Activated CD4-positive, alpha-beta T cell treated with anti-CD3 and anti-CD28 coated beads, Interleukin-2, amount 10 ng/mL, durations not matched to agents 7 days and 5 days (primary cell): Measurements from ENCODE around the gene ADAP2. TPM values are rescaled to one million over a fixed set of nuclear protein-coding genes. Genes with fewer than 3 reads are reported as not detected.

ENCODE experiments used
- CTCF ChIA-PET: fragments of 350-600 bp; sonication (Branson Sonifier 250); formaldehyde crosslinking; loops from one replicate; lab custom pipeline; 2021; ENCODE audit warnings: antibody characterized with exemption; lab: Charles Lee
- POLR2A ChIA-PET: fragments of 350-600 bp; sonication (Branson Sonifier 250); formaldehyde crosslinking; loops from one replicate; lab custom pipeline; 2021; ENCODE audit warnings: antibody characterized with exemption; lab: Charles Lee
- DNase-seq: peaks from one replicate; pipeline ENCODE4 v3.0.0-alpha.2; 2020
- H3K27ac Mint-ChIP-seq: one replicate; pipeline ENCODE4 v1.8.0; 2021; ENCODE audit warnings: mild to moderate bottlenecking, moderate library complexity, mixed read lengths
- H3K27me3 Mint-ChIP-seq: one replicate; pipeline ENCODE4 v1.8.0; 2021; ENCODE audit warnings: mixed read lengths
- H3K36me3 Mint-ChIP-seq: one replicate; pipeline ENCODE4 v1.8.0; 2021; ENCODE audit warnings: low read depth, mixed read lengths
- H3K4me1 Mint-ChIP-seq: one replicate; pipeline ENCODE4 v1.8.0; 2021; ENCODE audit warnings: mixed read lengths
- H3K4me3 Mint-ChIP-seq: one replicate; pipeline ENCODE4 v1.8.0; 2021; ENCODE audit warnings: mild to moderate bottlenecking, moderate library complexity, mixed read lengths
- H3K9me3 Mint-ChIP-seq: one replicate; pipeline ENCODE4 v1.8.0; 2021; ENCODE audit warnings: mixed read lengths
- total RNA-seq, 2 experiments: library from RNA; stranded (reverse); gene quantifications; one replicate each; pipeline ENCODE4 v1.2.3, GENCODE V29; 2021

The ADAP2 gene
- total RNA-seq, 2 experiments from 2014 or later, result 0.65 to 1.1 TPM

DNA sequence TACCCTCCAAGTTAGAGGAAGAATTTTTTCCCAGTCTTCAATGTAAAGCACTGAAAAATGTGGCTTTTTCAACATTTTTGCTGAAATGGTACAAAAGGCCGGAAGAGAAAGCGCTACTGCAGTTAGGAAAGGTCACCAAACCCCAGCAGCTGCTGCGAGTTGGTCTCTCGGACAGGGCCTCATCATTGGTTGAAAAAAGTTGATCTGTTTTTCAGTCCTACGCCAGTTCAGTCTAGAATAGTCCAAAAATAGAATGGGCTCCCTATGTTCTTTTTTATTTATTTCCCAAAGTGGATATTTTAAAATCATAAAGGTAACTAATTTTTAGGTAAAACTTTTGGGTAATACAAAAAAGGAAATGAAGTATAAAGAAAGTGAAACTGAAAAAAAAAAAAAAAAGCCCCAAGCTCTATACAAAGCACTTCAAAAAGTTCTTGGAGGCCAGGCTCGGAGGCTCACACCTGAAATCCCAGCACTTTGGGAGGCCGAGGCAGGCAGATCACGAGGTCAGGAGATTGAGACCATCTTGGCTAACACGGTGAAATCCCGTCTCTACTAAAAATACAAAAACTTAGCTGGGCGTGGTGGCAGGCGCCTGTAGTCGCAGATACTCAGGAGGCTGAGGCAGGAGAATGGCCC lies 17.4 kb downstream of the ADAP2 start:
- Mint-ChIP-seq H3K4me1 (peaks cover 16% of the 10 kb centered on the region), H3K27ac (peak overlapping the region; percentile 81), H3K4me3 (no peak overlapping the region), H3K9me3 (peaks cover 7% of the 10 kb centered on the region), H3K36me3 (no peaks in the 10 kb centered on the region), H3K27me3 (no peaks in the 10 kb centered on the region)
- DNase-seq, result peak; percentile 23
- POLR2A ChIA-PET, result interaction anchor here (0.8 kb wide), 1 partner anchor 30 kb away, joined by 4 read pairs; no protein-coding TSS in a partner anchor
- CTCF ChIA-PET, result interaction anchor here (0.6 to 0.9 kb wide), 4 partner anchors 9 to 19 kb away, joined by 3 to 4 read pairs (median 3); no protein-coding TSS in a partner anchor

DNA sequence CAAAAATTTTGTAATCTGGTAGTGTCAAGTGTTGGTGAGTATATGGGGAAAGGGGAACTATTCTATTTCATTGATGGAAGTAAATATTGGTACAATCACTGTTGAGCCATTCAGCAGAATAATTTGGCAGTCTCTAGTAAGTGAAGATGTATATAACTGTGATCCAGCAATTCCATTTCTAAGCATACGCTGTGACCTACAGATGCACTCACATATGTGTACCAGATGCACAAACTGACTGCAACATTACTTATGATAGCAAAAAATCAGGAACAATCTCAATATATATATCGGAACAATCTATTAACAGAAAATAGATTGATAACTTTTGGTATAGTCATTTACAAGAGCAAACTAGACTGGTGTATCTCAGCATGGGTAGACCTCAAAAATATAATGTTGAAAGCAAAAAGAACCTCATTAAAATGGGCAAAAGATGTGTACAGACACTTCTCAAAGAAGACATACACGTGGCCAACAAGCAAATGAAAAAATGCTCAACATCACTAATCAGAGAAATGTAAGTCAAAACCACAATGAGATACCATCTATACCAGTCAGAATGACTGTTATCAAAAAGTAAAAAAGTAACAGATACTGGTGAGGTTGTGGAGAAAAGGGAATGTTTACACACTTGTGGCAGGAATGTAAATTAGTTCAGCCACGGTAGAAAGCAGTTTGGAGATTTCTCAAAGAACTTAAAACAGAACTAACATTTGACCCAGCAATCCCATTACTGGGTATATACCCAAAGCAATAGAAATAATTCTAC lies 20.7 kb downstream of the ADAP2 start:
- POLR2A ChIA-PET, result no interaction called here
- Mint-ChIP-seq H3K27ac (no peak overlapping the region), H3K4me3 (no peak overlapping the region), H3K9me3 (peaks cover 7% of the 10 kb centered on the region), H3K4me1 (peaks cover 16% of the 10 kb centered on the region), H3K27me3 (no peaks in the 10 kb centered on the region), H3K36me3 (no peaks in the 10 kb centered on the region)
- DNase-seq, result no peak
- CTCF ChIA-PET, result no interaction called here

DNA sequence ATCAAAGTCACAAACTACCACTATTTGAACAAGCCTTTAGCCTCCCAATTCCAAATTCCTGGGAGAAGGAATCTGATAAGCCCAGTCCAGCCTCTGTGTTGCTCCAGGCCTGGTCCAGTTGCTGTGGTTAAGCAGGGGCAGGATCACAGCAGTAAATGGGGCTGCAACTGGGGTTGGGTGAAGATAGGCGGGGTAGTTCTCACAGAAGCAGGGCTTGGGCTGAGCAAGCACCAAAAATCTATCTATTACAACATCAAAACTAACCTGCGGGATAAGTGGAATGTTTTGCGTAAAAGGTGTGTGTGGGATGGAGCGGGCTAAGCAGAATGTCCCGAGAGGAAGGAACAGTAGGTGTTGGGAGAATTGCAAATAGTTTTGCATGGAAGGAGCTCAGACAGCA lies 26.1 kb downstream of the ADAP2 start:
- CTCF ChIA-PET, result interaction anchor here (0.6 kb wide), 1 partner anchor 205 kb away, joined by 3 read pairs; no protein-coding TSS in a partner anchor
- no peak overlapping the region for H3K4me3 Mint-ChIP-seq
- DNase-seq, result no peak
- H3K9me3 Mint-ChIP-seq, result no peaks in the 10 kb centered on the region
- no peak overlapping the region for H3K27ac Mint-ChIP-seq
- POLR2A ChIA-PET, result no interaction called here
- peaks cover under 1% of the 10 kb centered on the region for H3K4me1 Mint-ChIP-seq
- no peaks in the 10 kb centered on the region for H3K27me3 Mint-ChIP-seq
- no peaks in the 10 kb centered on the region for H3K36me3 Mint-ChIP-seq

DNA sequence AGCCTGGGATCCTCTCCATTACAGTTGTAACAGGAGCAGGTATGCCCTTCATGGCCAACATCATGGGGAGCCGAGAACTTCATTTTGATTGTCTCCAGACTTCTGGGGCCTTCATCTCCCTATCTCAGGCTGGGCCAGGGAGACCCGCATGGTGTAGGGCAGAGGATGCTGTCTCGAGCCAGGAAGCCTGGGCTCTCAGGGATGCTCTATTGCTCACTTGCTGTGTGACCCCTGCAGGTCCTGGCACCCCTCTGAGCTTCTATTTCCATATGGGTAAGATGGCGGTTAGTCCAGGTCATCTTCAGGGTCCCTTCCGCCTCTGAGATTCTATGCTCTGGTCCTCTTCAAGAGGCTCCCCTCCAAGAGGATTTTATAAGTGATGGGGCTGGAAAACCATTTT lies 28.4 kb downstream of the ADAP2 start:
- H3K4me1 Mint-ChIP-seq, result no peaks in the 10 kb centered on the region
- no peaks in the 10 kb centered on the region for H3K9me3 Mint-ChIP-seq
- no peak overlapping the region for H3K4me3 Mint-ChIP-seq
- ChIA-PET CTCF (no interaction called here), POLR2A (no interaction called here)
- H3K36me3 Mint-ChIP-seq, result no peaks in the 10 kb centered on the region
- no peaks in the 10 kb centered on the region for H3K27me3 Mint-ChIP-seq
- no peak overlapping the region for H3K27ac Mint-ChIP-seq
- DNase-seq, result no peak

DNA sequence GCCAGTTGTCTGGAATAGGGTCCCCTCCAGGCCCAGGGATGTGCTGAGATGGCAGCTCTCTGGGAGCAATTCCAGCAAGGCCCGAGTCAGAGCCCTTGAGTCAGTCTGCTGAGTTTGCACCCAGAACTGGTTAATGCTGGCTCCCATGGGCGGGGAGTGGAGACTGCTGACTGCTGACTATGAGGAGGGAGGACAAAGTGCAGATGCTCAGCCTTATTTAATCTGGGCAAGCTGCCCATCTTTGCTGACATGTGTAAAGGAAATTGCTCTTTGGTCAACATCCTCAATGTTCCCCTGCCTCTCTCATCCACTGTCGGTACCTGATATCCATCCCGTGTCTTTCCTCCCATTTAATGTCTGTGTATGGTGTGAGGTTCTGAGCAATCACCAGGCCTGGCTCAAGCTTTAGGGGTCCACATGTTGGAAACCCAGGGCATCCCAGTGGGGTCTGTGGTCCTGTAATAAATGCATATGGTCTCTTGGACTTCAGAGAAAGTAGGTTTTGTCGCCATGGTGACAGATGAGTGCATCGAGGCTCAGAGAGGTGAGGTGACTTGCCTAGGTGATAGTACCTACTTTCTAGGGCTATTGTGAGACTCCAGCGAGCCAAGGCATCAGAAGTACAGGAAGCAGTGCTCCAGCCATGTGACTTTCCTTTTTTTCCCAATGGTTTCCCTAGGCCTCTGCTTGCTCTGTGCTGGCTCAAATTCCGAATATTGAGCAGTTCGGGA lies 29.1 kb downstream of the ADAP2 start:
- H3K27me3 Mint-ChIP-seq, result no peaks in the 10 kb centered on the region
- no peaks in the 10 kb centered on the region for H3K36me3 Mint-ChIP-seq
- ChIA-PET CTCF (no interaction called here), POLR2A (no interaction called here)
- H3K4me3 Mint-ChIP-seq, result no peak overlapping the region
- H3K9me3 Mint-ChIP-seq, result no peaks in the 10 kb centered on the region
- no peak overlapping the region for H3K27ac Mint-ChIP-seq
- DNase-seq, result no peak
- no peaks in the 10 kb centered on the region for H3K4me1 Mint-ChIP-seq

DNA sequence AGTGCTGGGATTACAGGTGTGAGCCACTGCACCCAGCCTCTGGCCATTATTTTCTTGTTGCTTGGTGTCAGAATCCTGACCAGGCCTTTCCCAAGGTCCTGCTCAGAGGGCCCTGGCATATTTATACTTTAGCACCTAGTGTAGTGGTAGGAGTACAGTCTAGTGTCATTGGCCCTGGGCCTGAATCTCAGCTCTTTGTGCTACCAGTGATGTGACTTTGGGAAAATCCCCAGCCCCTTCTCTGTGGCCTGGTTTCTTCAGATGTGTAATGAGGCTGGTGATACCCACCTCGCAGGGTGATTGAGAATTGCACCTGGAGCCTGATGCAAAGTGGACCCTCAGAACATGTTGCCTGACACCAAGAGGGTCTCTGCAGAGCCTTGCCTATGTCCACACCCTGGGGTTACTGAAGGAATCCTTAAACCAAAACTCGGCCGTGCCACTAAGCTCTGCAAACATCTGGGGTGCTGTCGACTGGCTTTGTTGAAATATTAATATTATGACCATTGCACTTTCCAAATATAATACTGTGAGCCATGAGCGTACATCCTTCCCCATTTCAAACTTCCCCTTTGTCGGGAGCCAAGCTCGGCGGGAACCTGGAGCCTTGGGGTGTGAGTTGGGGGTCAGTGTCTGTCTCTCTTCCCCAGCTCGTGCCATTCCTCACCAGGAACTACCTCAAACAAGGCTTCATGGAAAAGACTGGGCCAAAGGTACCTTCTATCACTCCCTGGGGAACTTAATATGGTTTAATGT lies 31.1 kb downstream of the ADAP2 start:
- no peak for DNase-seq
- ChIA-PET CTCF (interaction anchor here (0.6 kb wide), 1 partner anchor 552 kb away, joined by 3 read pairs; no protein-coding TSS in a partner anchor), POLR2A (interaction anchor here (0.6 kb wide), 1 partner anchor 388 kb away, joined by 3 read pairs; no protein-coding TSS in a partner anchor)
- H3K4me1 Mint-ChIP-seq, result no peaks in the 10 kb centered on the region
- no peaks in the 10 kb centered on the region for H3K9me3 Mint-ChIP-seq
- H3K4me3 Mint-ChIP-seq, result no peak overlapping the region
- H3K27me3 Mint-ChIP-seq, result peaks cover 2% of the 10 kb centered on the region
- H3K36me3 Mint-ChIP-seq, result no peaks in the 10 kb centered on the region
- H3K27ac Mint-ChIP-seq, result no peak overlapping the region

DNA sequence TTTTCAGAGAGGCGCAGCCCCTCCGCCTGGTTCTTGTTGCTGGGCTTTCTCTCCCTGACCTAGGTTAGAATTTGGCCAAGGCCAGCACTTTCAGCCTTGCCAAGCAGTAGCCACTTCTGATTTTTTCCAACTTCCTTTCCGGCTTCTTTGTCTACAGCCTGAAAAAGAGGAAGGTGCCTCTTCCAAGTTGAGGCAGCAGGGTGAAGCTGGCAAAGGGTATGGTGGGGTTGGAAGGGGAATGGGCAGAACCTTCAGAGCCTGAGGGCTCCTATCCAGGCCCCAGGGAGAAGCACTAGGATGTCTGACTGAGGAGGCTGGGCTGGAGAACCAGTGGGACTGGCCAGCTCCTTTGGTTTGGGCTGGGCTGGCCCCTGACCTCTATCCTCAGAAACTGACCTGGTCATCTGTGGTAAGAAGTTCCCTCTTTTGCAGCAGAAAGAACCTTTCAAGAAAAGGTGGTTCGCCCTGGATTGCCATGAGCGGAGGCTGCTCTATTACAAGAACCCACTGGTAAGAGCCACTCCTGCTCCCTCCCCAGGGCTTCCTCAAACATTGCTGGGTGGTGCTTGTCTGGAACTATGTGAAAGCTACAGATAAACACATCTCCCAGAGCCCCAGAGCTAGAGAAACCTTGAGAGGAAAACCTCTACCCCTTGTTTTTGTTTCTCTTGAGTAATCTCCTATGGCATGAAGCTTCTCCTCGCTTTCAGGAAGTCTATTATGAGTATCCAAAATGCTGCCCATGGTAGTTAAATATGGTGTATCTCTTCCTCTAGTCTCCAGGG lies 32.5 kb downstream of the ADAP2 start:
- ChIA-PET POLR2A (no interaction called here), CTCF (interaction anchor here (1.4 kb wide), 1 partner anchor 26 kb away, joined by 3 read pairs; no protein-coding TSS in a partner anchor)
- Mint-ChIP-seq H3K4me3 (no peak overlapping the region), H3K9me3 (no peaks in the 10 kb centered on the region), H3K4me1 (no peaks in the 10 kb centered on the region), H3K36me3 (no peaks in the 10 kb centered on the region), H3K27ac (no peak overlapping the region), H3K27me3 (peaks cover 12% of the 10 kb centered on the region)
- no peak for DNase-seq

DNA sequence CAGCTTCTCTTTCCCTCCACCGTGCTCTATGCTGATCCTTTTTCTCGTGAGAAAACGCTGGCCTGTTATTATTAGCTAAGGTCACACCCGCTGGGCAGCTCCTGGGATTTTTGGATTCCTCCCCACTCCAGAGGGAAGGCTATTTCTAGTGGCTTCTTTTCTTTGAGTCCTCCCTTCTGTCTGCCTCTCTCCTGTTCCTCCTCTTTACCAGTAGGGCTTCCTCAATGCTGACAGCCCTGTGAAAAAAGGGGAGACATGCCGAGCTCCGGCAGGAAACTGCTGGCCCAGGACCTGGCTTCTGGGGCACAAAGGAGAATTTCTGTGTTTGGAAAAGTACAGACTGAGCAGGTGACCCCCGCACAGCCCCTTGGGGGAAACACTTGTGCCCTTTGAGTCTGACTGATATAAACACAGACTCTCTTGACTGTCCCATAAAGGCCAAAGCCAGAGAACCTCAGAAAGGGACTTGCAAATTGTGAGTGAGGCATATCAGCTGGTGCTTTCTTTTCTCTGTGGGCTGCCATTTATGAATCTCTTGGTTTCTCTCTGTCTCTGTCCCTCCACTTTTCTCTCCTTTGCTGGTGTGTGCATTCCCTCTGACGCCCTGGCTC lies 35.1 kb downstream of the ADAP2 start:
- Mint-ChIP-seq H3K36me3 (no peaks in the 10 kb centered on the region), H3K4me1 (peaks cover 3% of the 10 kb centered on the region), H3K27ac (no peak overlapping the region), H3K4me3 (no peak overlapping the region), H3K9me3 (no peaks in the 10 kb centered on the region), H3K27me3 (peaks cover 12% of the 10 kb centered on the region)
- no peak for DNase-seq
- CTCF ChIA-PET, result interaction anchor here (1.1 to 1.3 kb wide), 3 partner anchors 14 to 25 kb away, joined by 3 to 4 read pairs (median 3); partner anchors contain the start of gene RNF135
- POLR2A ChIA-PET, result no interaction called here

DNA sequence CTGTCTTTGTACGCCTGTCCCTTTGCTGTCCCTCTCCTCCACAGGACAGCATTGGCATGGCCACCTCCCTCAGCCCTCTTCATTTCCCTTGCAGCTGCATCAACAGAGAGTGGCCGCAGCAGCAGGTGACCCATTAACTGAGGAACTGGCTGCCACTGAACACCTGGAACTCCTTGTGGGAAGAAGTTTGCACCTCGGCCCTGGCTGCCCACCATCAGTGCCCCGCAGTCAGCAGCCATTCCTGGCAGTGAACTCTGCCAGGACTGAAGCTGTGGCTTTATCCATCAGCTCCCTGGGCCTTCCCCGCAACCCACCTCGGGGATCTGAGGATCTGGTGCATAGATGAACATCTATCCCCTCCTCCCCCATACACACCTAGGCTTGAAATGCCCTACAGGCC lies 36.0 kb downstream of the ADAP2 start:
- Mint-ChIP-seq H3K36me3 (no peaks in the 10 kb centered on the region), H3K27ac (no peak overlapping the region), H3K9me3 (no peaks in the 10 kb centered on the region), H3K27me3 (peaks cover 12% of the 10 kb centered on the region), H3K4me3 (no peak overlapping the region), H3K4me1 (peaks cover 3% of the 10 kb centered on the region)
- ChIA-PET POLR2A (no interaction called here), CTCF (interaction anchor here (1.3 kb wide), 1 partner anchor 13 kb away, joined by 4 read pairs; the partner anchor contains the start of gene RNF135)
- DNase-seq, result no peak

DNA sequence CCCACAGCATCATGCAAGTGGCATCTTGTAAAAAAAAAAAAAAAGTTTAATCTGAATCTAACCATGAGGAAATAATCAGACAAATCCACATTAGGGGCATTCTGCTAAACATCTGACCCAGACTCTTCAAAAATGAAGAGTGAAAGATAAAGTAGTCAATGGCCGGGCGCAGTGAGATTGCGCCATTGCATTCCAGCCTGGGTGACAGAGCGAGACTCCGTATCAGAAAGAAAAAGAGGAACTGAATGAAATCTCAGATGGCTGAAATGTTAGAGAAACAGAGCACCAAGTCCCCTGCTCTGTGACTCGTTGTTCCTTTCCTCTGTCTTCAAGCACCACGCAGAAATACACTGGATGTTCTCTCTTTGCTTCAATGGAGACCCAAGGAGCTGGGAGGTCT lies 36.4 kb downstream of the ADAP2 start:
- Mint-ChIP-seq H3K27me3 (peaks cover 12% of the 10 kb centered on the region), H3K36me3 (no peaks in the 10 kb centered on the region), H3K4me1 (peaks cover 3% of the 10 kb centered on the region), H3K9me3 (no peaks in the 10 kb centered on the region), H3K27ac (no peak overlapping the region), H3K4me3 (no peak overlapping the region)
- ChIA-PET CTCF (no interaction called here), POLR2A (no interaction called here)
- DNase-seq, result no peak
